ENCODE measurements around the gene KIF2C. TPM values are rescaled to one million over a fixed set of nuclear protein-coding genes. Genes with fewer than 3 reads are reported as not detected.

Gene KIF2C
- total and polyA plus RNA-seq, 9 of the 15 experiments (the other 6 are each of a cell fraction or from before 2014, with no cell fraction given): 84.9 to 226 (median 169) TPM

DNA sequence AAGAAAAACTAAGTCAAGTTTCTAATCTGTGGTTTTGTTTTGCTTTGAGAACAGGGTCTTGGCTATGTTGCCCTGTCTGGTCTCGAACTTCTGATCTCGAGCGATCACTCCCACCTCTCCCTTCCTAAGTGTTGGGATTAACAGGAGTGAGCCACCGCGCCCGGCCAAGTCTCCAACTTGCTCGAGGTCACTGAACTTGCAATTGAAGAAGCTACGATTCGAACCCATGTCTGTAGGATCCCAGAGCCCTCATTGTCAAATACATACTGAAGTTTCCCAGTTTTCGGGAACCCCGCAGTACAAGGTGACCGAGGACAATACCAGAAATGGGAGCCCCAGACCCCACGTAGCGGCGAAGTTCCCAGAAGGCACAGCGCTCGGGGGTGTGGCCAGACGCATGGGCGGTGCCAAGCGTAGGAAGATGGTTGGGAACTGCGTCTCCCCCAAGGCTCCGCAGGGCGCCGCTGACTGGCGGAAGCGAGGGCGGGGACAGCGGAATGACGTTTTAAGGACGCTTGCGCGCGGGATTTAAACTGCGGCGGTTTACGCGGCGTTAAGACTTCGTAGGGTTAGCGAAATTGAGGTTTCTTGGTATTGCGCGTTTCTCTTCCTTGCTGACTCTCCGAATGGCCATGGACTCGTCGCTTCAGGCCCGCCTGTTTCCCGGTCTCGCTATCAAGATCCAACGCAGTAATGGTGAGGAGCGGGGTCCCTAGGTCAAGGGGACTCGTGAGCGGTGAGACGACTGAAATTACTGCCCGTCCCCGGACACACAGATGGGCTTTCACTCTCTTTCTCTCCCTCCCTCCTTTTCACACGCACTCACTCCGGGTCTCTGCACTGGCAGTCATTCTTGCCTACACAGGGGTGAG is at the start of gene KIF2C (continued):
- peak in 2 of 3 experiments; percentile 72 to 87 for TF ChIP-seq YY1 (IDR thresholded peaks at IDR 0.05; ENCODE audit: borderline replicate concordance in 1 of 3, control insufficient read depth in 1 of 3, extremely low read depth in 1 of 3, insufficient read depth in 3 of 3, insufficient read length in 1 of 3, insufficient replicate concordance in 2 of 3, low read depth in 1 of 3, low read length in 2 of 3)
- TF ChIP-seq MTF1 (CRISPR knock-in tag; IDR thresholded peaks at IDR 0.05; ENCODE audit: borderline replicate concordance): no peak
- TF ChIP-seq, protein P1, sequence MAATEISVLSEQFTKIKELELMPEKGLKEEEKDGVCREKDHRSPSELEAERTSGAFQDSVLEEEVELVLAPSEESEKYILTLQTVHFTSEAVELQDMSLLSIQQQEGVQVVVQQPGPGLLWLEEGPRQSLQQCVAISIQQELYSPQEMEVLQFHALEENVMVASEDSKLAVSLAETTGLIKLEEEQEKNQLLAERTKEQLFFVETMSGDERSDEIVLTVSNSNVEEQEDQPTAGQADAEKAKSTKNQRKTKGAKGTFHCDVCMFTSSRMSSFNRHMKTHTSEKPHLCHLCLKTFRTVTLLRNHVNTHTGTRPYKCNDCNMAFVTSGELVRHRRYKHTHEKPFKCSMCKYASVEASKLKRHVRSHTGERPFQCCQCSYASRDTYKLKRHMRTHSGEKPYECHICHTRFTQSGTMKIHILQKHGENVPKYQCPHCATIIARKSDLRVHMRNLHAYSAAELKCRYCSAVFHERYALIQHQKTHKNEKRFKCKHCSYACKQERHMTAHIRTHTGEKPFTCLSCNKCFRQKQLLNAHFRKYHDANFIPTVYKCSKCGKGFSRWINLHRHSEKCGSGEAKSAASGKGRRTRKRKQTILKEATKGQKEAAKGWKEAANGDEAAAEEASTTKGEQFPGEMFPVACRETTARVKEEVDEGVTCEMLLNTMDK (IDR thresholded peaks at IDR 0.05; ENCODE audit: borderline replicate concordance, insufficient read depth, low read depth, low read length, poor library complexity, severe bottlenecking): peak; percentile 51
- no peak for TF ChIP-seq PHB (CRISPR knock-in tag; IDR thresholded peaks at IDR 0.05)
- peak; percentile 39; the same call in 1 of the 2 replicates for TF ChIP-seq ZNF12 (CRISPR knock-in tag; IDR thresholded peaks at IDR 0.05)
- TF ChIP-seq POLR2G (IDR thresholded peaks at IDR 0.05; ENCODE audit: low read depth, low read length): peak; percentile 95
- peak; percentile 94 for TF ChIP-seq SP1 (CRISPR knock-in tag; IDR thresholded peaks at IDR 0.05)
- TF ChIP-seq BDP1 (IDR thresholded peaks at IDR 0.05; ENCODE audit: insufficient read depth, insufficient read length): no peak
- peak; percentile 3; the same call in 1 of the 2 replicates for TF ChIP-seq NFIC (IDR thresholded peaks at IDR 0.05)
- TF ChIP-seq ZNF444 (CRISPR knock-in tag; IDR thresholded peaks at IDR 0.05): no peak
- peak in 1 of 2 experiments; percentile 65; a peak in 1 of 4 replicates for TF ChIP-seq RCOR1 (IDR thresholded peaks at IDR 0.05; ENCODE audit: borderline replicate concordance in 1 of 2, low read depth in 2 of 2, low read length in 2 of 2)
- no peak for TF ChIP-seq CBFA2T3 (IDR thresholded peaks at IDR 0.05)
- TF ChIP-seq GABPB1 (CRISPR knock-in tag; IDR thresholded peaks at IDR 0.05): peak; percentile 62; the same call in 1 of the 2 replicates
- no peak; the same call in 1 of the 2 replicates for TF ChIP-seq SMAD3 (CRISPR knock-in tag; conservative IDR thresholded peaks at IDR 0.05)
- no peak for TF ChIP-seq EHMT2 (IDR thresholded peaks at IDR 0.05)
- no peak for TF ChIP-seq ZC3H11A (IDR thresholded peaks at IDR 0.05; ENCODE audit: low read depth, low read length)
- TF ChIP-seq RBM14 (IDR thresholded peaks at IDR 0.05; ENCODE audit: borderline replicate concordance, insufficient read depth, low read depth, low read length): no peak
- no peak for TF ChIP-seq MECOM (CRISPR knock-in tag; IDR thresholded peaks at IDR 0.05)
- TF ChIP-seq, protein P2, sequence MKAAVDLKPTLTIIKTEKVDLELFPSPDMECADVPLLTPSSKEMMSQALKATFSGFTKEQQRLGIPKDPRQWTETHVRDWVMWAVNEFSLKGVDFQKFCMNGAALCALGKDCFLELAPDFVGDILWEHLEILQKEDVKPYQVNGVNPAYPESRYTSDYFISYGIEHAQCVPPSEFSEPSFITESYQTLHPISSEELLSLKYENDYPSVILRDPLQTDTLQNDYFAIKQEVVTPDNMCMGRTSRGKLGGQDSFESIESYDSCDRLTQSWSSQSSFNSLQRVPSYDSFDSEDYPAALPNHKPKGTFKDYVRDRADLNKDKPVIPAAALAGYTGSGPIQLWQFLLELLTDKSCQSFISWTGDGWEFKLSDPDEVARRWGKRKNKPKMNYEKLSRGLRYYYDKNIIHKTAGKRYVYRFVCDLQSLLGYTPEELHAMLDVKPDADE (conservative IDR thresholded peaks at IDR 0.05; ENCODE audit: control insufficient read depth, low read depth, low read length): peak; percentile 81; the same call in 1 of the 2 replicates
- TF ChIP-seq PYGO2 (tag; IDR thresholded peaks at IDR 0.05): no peak
- no peak; the same call in none of the 2 replicates for TF ChIP-seq CBX1 (IDR thresholded peaks at IDR 0.05; ENCODE audit: low read depth)
- TF ChIP-seq ZNF780A (CRISPR knock-in tag; IDR thresholded peaks at IDR 0.05): no peak
- TF ChIP-seq ATF7 (IDR thresholded peaks at IDR 0.05): peak; percentile 95
- TF ChIP-seq HIVEP1 (CRISPR knock-in tag; IDR thresholded peaks at IDR 0.05): no peak
- peak; percentile 7; the same call in 1 of the 2 replicates for TF ChIP-seq ELF4 (CRISPR knock-in tag; IDR thresholded peaks at IDR 0.05)
- no peak for TF ChIP-seq TBP (optimal IDR thresholded peaks at IDR 0.05; ENCODE audit: low read depth, low read length)

All from K562 (cell line).